ENCODE results near the gene HSDL1.

- TF ChIP-seq REST (IDR thresholded peaks at IDR 0.05; ENCODE audit: borderline replicate concordance): no peak
- TF ChIP-seq CTCF (IDR thresholded peaks at IDR 0.05; ENCODE audit: poor library complexity, severe bottlenecking): no peak
- TF ChIP-seq SMC3 (conservative IDR thresholded peaks at IDR 0.05; ENCODE audit: poor library complexity): no peak
- TF ChIP-seq EZH2 (IDR thresholded peaks at IDR 0.05; ENCODE audit: borderline replicate concordance, insufficient read depth, low read length, poor library complexity, severe bottlenecking): no peak
- no peak for TF ChIP-seq MXI1 (conservative IDR thresholded peaks at IDR 0.05; ENCODE audit: poor library complexity, severe bottlenecking)
Observed at GRCh38 chr16:84193480-84193879, 48.5 kb upstream of the HSDL1 start.
